Body of pancreas (tissue), 4 donors: ENCODE data around the gene THOP1. TPM values are rescaled to one million over a fixed set of nuclear protein-coding genes. Genes with fewer than 3 reads are reported as not detected.

Source experiments
- ATAC-seq: fragments of 150-250 bp; one replicate; pipeline ENCODE4 v1.9.1; 2016
- DNase-seq, 4 donors: peaks; one replicate each; pipeline ENCODE4 v3.0.0-alpha.2; 2019
- H3K27ac ChIP-seq, 4 donors: fragments of 200-600 bp; sonication (generic); 1 replicate in 3 of 4; 2 replicates in 1 of 4; pipeline versions ENCODE4 v1.5.1 to v1.6.1; 2016 to 2019; ENCODE audit warnings: mild to moderate bottlenecking in 1 of 4, mixed read lengths in 1 of 4, moderate library complexity in 1 of 4
- H3K27me3 ChIP-seq, 2 donors: fragments of 200-600 bp; sonication (generic); one replicate each; pipeline ENCODE4 v1.6.0; 2016; ENCODE audit warnings: mild to moderate bottlenecking in 1 of 2
- H3K36me3 ChIP-seq, 2 donors: fragments of 200-600 bp; sonication (generic); replicated peaks in 1 of 2; 2 replicates each; pipeline ENCODE4 v1.5.1; 2016; ENCODE audit warnings: low read depth in 2 of 2; ENCODE audit not compliant: insufficient read depth in 1 of 2
- H3K4me1 ChIP-seq: fragments of 200-600 bp; sonication (generic); one replicate; pipeline ENCODE4 v1.6.0; 2016
- H3K4me3 ChIP-seq, 2 donors: fragments of 200-600 bp; sonication (generic); 1 replicate in 1 of 2; 2 replicates in 1 of 2; pipeline ENCODE4 v1.5.1; 2016 to 2019
- H3K9me3 ChIP-seq, 3 donors: fragments of 200-600 bp; sonication (generic); 1 replicate in 2 of 3; 2 replicates in 1 of 3; pipeline ENCODE4 v1.5.1; 2016
- POLR2A ChIP-seq, 3 donors: fragments of 450-650 bp; IDR thresholded peaks; one replicate each; pipeline ENCODE4 v1.6.1; 2016; ENCODE audit warnings: antibody characterized with exemption in 3 of 3, mild to moderate bottlenecking in 2 of 3
- WGBS, 2 donors: methylation state at CpG; one replicate each; pipeline ENCODE4 v1.1.5; 2017; 5-methylcytosine and 5-hydroxymethylcytosine counted together
- intact Hi-C: fragments of 100-400 bp; cut with DNase I; formaldehyde crosslinking; loops from one replicate; pipeline ENCODE4 v1.15.1; 2023
- total RNA-seq, 2 donors: library from RNA; depleted of rRNA; stranded (reverse); fragments of >200 nt; gene quantifications; one replicate each; pipeline ENCODE4 v1.1.0, GENCODE V29; 2016
- TF ChIP-seq, protein P1 (sequence below), 7 experiments: fragments of 450-650 bp in 4 of 7; fragments of 200-600 bp in 3 of 7; sonication (generic) in 3 of 7; IDR thresholded peaks; one replicate each; pipeline ENCODE4 v1.5.1; 2016 to 2019; ENCODE audit warnings: antibody characterized with exemption in 7 of 7

The THOP1 gene
- total RNA-seq, 2 donors from 2014 or later = 17.5 to 19.7 TPM

DNA sequence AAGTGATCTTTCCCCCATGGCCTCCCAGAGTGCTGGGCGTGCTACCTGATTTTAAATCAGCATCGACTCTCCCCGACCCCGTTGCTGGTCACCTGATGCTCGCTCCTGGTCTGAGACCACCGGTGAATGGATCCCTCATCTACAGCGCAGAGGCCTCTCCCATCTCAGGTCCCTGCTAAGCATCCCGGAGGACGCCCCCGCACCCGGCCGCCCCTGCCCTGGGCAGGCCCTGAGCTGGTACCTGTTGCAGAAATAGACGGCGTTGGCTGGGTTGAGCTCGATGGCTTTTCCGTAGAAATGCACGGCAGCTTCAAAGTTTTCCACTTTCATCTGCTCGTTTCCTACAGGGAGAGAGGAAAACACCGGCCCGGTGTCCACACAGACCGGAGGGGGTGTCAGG, 20.4 kb upstream of the THOP1 start:
- no peak overlapping the region for H3K27ac ChIP-seq
- TF ChIP-seq, protein P1, sequence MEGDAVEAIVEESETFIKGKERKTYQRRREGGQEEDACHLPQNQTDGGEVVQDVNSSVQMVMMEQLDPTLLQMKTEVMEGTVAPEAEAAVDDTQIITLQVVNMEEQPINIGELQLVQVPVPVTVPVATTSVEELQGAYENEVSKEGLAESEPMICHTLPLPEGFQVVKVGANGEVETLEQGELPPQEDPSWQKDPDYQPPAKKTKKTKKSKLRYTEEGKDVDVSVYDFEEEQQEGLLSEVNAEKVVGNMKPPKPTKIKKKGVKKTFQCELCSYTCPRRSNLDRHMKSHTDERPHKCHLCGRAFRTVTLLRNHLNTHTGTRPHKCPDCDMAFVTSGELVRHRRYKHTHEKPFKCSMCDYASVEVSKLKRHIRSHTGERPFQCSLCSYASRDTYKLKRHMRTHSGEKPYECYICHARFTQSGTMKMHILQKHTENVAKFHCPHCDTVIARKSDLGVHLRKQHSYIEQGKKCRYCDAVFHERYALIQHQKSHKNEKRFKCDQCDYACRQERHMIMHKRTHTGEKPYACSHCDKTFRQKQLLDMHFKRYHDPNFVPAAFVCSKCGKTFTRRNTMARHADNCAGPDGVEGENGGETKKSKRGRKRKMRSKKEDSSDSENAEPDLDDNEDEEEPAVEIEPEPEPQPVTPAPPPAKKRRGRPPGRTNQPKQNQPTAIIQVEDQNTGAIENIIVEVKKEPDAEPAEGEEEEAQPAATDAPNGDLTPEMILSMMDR (IDR thresholded peaks at IDR 0.05) = no peak
- TF ChIP-seq POLR2A (IDR thresholded peaks at IDR 0.05) = no peak
- ATAC-seq (no peak), DNase-seq (no peak)
- H3K4me1 ChIP-seq = no peaks in the 10 kb centered on the region
- no peak overlapping the region for H3K4me3 ChIP-seq
- intact Hi-C loops = no loop called here
- 91 to 96% methylated on average over 19 to 20 of the region's 21 CpGs for WGBS, 2 donors
- H3K36me3 ChIP-seq = peaks cover 7 to 8% of the 10 kb centered on the region in 2 donors
- no peaks in the 10 kb centered on the region for H3K9me3 ChIP-seq
- H3K27me3 ChIP-seq = no peaks in the 10 kb centered on the region

DNA sequence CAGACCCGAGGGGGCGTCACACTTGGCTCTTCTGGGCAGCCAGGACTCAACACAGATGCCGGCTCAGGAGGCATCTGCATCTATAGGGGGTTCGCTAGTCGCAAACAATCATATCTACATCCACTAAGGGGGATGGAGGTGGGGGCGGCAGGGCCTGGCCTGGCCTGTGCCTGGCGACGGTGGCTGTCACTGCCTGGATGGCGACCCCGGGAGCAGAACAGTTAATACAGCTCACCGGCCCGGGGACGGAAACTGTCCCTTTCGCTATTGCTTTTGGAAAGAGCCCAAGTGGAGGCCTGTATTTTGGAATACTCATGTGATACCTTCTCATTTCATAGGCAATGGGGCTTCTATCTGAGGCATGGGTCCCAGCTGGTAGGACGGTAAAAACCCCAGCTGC, 19.9 kb upstream of the THOP1 start:
- WGBS, 2 donors = 86% methylated on average over 13 to 15 of the region's 15 CpGs

DNA sequence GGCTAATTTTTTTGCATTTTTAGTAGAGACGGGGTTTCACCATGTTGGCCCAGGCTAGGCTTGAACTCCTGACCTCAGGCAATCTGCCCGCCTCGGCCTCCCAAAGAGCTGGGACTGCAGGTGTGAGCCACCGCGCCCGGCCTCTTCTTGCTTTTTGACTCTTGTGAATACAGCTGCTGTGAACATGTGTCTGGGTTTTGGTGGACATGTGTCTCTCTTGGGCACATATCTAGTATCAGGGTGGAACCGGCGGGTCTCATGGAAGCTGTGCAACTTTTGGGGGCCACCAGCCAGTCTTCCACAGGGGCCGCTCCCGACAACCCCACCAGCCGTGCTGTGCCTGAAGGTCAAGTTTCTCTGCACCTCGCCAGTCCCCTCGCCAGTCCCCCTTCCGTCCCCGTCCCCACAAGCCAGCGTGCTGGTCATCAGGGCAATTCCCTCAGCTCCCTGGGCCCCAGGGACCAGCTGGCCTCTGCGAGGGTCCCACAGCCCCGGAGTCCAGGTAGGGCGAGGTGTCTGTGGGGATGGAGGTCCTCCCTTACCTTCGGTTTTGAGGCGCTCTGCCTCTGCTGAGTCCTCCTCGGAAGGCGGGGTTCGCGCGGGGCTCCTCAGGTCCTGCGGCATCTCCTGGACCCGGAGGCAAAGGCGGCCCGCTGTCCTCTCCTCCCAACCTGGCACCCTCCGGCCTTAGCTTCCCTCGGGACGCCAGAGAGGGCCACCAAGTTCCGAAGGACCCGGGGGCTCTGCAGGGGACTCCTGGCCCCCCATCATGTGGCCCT, 18.5 kb upstream of the THOP1 start:
- ATAC-seq (no peak), DNase-seq (no peak)
- Histone ChIP-seq H3K4me1 (peaks cover 8% of the 10 kb centered on the region), H3K9me3 (no peaks in the 10 kb centered on the region), H3K27me3 (no peaks in the 10 kb centered on the region), H3K4me3 (no peak overlapping the region), H3K27ac (no peak overlapping the region), H3K36me3 (peaks cover 2 to 8% of the 10 kb centered on the region in 2 donors)
- TF ChIP-seq POLR2A (IDR thresholded peaks at IDR 0.05) = no peak
- TF ChIP-seq, protein P1 (IDR thresholded peaks at IDR 0.05) = no peak
- intact Hi-C loops = no loop called here
- WGBS, 2 donors = 92 to 95% methylated on average over 21 to 22 of the region's 35 CpGs

More for the DNA sequence above, 19.9 kb upstream of the THOP1 start:
- no peak for ATAC-seq
- intact Hi-C loops = no loop called here
- no peaks in the 10 kb centered on the region for H3K9me3 ChIP-seq
- H3K4me3 ChIP-seq = no peak overlapping the region
- no peak for DNase-seq
- TF ChIP-seq, protein P1 (IDR thresholded peaks at IDR 0.05) = no peak
- no peak for TF ChIP-seq POLR2A (IDR thresholded peaks at IDR 0.05)
- no peaks in the 10 kb centered on the region for H3K27me3 ChIP-seq
- H3K4me1 ChIP-seq = peaks cover 4% of the 10 kb centered on the region
- H3K27ac ChIP-seq = no peak overlapping the region
- peaks cover 7 to 8% of the 10 kb centered on the region in 2 donors for H3K36me3 ChIP-seq

DNA sequence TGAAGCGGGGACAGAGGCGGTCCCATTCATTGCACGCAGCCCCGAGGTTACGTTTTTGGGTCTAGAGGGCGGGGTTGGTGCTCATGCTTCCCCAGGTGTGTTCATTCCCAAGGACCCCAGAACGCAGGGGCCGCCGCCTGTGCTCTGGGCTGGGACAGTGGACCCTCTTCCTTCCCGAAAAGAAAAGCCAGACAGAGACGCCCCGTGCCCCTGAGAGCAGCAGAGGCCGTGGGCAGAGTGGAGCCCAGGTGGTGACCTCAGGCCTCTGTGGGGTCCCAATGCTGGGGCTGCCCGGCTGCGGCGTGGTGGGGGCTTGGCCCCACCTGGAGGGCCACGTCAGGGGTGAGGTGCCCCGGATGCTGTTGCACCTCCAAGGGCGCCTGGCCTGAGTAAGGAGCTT, 17.6 kb upstream of the THOP1 start:
- H3K27ac ChIP-seq = no peak overlapping the region
- H3K4me1 ChIP-seq = peaks cover 8% of the 10 kb centered on the region
- TF ChIP-seq, protein P1 (IDR thresholded peaks at IDR 0.05) = no peak
- no peak for TF ChIP-seq POLR2A (IDR thresholded peaks at IDR 0.05)
- 89 to 94% methylated on average over 6 to 19 of the region's 19 CpGs for WGBS, 2 donors
- intact Hi-C loops = no loop called here
- DNase-seq = no peak
- no peak for ATAC-seq
- H3K36me3 ChIP-seq = peaks cover 2 to 8% of the 10 kb centered on the region in 2 donors
- no peaks in the 10 kb centered on the region for H3K9me3 ChIP-seq
- H3K27me3 ChIP-seq = no peaks in the 10 kb centered on the region
- H3K4me3 ChIP-seq = no peak overlapping the region
